ENCODE data around the gene CLPX. TPM values are rescaled to one million over a fixed set of nuclear protein-coding genes. Genes with fewer than 3 reads are reported as not detected.

The CLPX gene
- total RNA-seq, 6 experiments from 2014 or later: 57.6 to 80.9 (median 72.8) TPM

- WGBS (ENCODE audit: insufficient coverage, low coverage, low lambda C conversion rate, missing lambda C conversion rate): 70% methylated on average over 3 of the region's 8 CpGs
- DNase-seq: no peak
- no peak overlapping the region for H3K4me3 ChIP-seq
- H3K27me3 ChIP-seq: no peaks in the 10 kb centered on the region
- peaks cover 0 to 3% (median 0%) of the 10 kb centered on the region in 4 donors for H3K36me3 ChIP-seq
- no peak for ATAC-seq
- no peak for TF ChIP-seq POLR2A (IDR thresholded peaks at IDR 0.05)
- TF ChIP-seq CTCF (IDR thresholded peaks at IDR 0.05): no peak
- H3K4me1 ChIP-seq: peaks cover 0 to 20% (median 7%) of the 10 kb centered on the region in 4 donors
- intact Hi-C loops (cut with DNase I): no loop called here
- no peak overlapping the region for H3K27ac ChIP-seq
- no peaks in the 10 kb centered on the region for H3K9me3 ChIP-seq
These were observed 50.6 kb downstream of the CLPX start for GRCh38 chr15:65134538-65134937.

GRCh38 chr15:65133548-65134200, 51.5 kb downstream of the CLPX start, which contains the start of gene PDCD7:
PDCD7 (minus strand) TSS chr15:65133808; CDS start chr15:65133781, 27 bp downstream.
- Histone ChIP-seq H3K27me3 (no peaks in the 10 kb centered on the region), H3K9me3 (no peaks in the 10 kb centered on the region), H3K4me1 (peaks cover 0 to 20% (median 7%) of the 10 kb centered on the region in 4 donors), H3K27ac (peak within 1 kb of the TSS; percentile 71 to 82 (median 73)), H3K4me3 (peak within 1 kb of the TSS; percentile 70 to 82 (median 81)), H3K36me3 (peaks cover 0 to 12% (median 3%) of the 10 kb centered on the region in 4 donors)
- 1% methylated on average over 21 of the region's 45 CpGs for WGBS (ENCODE audit: insufficient coverage, low coverage, low lambda C conversion rate, missing lambda C conversion rate)
- TF ChIP-seq CTCF (IDR thresholded peaks at IDR 0.05): no peak
- TF ChIP-seq POLR2A (IDR thresholded peaks at IDR 0.05): peak; percentile 64
- intact Hi-C loops (cut with DNase I): no loop called here
- DNase-seq: peak; percentile 87 to 89 (median 88)
- ATAC-seq: peak; percentile 91 to 94 (median 92)

GRCh38 chr15:65132878-65133547, 52.1 kb downstream of the CLPX start:
- Histone ChIP-seq H3K9me3 (no peaks in the 10 kb centered on the region), H3K27ac (peak overlapping the region; percentile 71 to 82 (median 73)), H3K27me3 (no peaks in the 10 kb centered on the region), H3K36me3 (peaks cover under 1 to 19% (median 7%) of the 10 kb centered on the region in 4 donors), H3K4me1 (peaks cover 0 to 20% (median 7%) of the 10 kb centered on the region in 4 donors), H3K4me3 (peak overlapping the region; percentile 70 to 82 (median 81))
- under 1% methylated on average over 31 of the region's 93 CpGs for WGBS (ENCODE audit: insufficient coverage, low coverage, low lambda C conversion rate, missing lambda C conversion rate)
- no peak for TF ChIP-seq CTCF (IDR thresholded peaks at IDR 0.05)
- TF ChIP-seq POLR2A (IDR thresholded peaks at IDR 0.05): no peak
- DNase-seq: peak; percentile 50 to 60 (median 58)
- ATAC-seq: peak; percentile 60 to 77 (median 72)
- intact Hi-C loops (cut with DNase I): no loop called here

GRCh38 chr15:65130941-65131340, 54.2 kb downstream of the CLPX start:
- H3K4me1 ChIP-seq: peaks cover 0 to 20% (median 7%) of the 10 kb centered on the region in 4 donors
- TF ChIP-seq POLR2A (IDR thresholded peaks at IDR 0.05) (no peak), CTCF (IDR thresholded peaks at IDR 0.05) (no peak)
- no peak overlapping the region for H3K27ac ChIP-seq
- 63% methylated on average over 2 of the region's 5 CpGs for WGBS (ENCODE audit: insufficient coverage, low coverage, low lambda C conversion rate, missing lambda C conversion rate)
- ATAC-seq (no peak), DNase-seq (no peak)
- intact Hi-C loops (cut with DNase I): no loop called here
- H3K27me3 ChIP-seq: no peaks in the 10 kb centered on the region
- no peaks in the 10 kb centered on the region for H3K9me3 ChIP-seq
- no peak overlapping the region for H3K4me3 ChIP-seq
- H3K36me3 ChIP-seq: peaks cover 6 to 35% (median 16%) of the 10 kb centered on the region in 4 donors

Data from right lobe of liver (tissue), 6 donors.